DMS153 treated with DMSO at 0.1 percent for 48 hours (cell line): ENCODE measurements around the gene LSM4.

Experiments
- DNase-seq: peaks from one replicate; lab custom pipeline; 2025; ENCODE audit not compliant: unreplicated experiment; lab: John Stamatoyannopoulos, UW

LSM4 gene

DNA sequence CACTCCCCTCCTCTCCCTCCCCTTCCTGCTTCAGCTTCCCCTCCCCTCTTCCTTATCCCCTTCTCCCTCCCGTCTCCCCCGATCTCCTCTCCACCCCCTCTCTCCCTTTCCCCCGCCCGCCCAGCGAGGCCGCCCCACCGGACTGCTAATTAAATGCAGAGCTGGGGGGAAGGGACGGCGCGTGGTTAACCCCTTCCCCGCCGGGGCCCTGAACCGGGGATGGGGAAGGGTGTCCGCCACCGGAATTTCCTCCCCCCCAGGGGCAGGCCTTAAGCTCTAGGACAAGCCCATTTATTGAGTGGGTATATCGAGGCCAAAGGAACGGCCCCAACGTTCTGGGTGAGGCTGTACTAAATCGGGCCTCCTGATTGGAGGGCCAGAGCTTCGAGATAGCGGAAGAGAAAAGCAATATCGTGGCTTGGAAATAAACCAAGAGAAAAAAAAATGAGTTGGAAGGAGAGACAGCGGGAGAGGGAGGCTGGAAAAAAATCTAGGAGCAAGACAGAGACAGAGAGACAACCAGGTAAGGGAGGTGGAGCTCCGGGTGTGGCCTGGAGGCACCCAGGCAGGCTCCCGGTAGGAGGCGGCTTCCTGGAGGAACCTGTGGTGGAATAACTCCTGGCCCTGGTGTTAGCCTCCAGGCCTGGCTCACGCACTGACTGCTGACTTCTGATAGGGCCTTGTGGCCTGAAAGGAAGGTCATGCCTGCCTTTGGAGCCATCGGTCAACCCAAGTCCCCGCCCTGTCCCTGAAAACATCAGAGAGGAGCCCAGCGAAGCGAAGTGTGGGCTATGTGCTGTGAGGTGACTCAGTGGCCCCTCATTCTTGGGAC, 29.9 kb downstream of the LSM4 start:
- DNase-seq: no peak

DNA sequence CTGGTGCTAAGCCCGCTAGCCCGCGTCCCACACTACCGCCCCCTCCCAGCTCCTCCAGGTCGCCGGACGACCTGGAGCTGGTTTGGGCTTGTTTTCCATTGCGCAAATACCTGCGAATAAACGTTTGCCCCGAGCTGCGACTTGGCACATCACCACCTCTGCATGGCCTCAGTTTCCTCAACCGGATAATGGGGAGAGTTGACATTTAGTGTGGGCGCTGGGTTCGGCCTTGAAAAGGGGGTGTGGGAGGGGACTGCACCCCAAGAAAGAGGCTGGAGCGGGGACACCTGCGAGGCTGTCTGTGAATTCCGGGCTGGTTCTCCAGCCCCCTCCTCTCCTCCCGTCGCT, 30.4 kb downstream of the LSM4 start:
- DNase-seq: no peak

DNA sequence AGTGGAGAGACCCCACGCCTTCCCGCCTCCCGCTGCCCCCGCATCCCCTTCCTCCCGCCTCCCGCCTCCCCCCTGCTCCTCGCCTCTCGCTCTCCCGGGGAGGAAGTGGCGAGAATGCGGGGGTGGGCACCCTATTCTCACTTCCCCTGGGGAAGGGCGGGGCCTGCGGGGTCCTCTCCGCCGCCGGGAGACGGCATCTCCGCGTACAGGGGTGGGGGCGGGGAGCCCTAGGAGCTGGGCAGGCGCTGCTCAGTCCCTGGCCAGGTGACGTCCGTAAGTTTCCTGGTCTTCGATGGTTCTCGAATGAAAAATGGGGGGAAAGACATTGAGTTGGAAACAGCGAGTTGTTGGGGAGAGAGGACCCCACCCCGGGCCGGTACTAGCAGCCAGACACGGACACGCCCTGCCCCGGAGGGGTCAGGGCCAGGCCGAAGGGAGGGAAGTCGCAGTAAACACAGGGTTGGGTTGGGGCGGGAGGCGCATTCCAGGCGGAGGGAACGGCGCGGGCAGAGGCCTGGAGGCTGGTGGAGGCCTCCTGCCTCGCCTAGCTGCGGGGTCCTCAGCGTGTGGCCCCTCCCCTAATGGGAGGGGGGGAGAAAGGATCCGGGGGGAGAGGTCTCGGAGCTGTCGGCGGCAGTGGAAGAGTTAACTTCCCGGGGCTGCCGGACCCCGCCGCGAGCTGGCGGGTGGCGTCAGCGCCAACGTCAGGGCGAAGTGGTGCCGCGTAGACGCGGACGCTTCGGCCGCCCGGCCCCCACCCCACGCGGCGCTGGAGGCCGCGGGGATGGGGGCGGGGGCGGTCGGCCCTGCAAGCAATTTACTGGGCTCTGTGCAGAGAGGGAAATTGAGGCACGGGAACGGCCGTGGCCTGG, 31.1 kb downstream of the LSM4 start:
- DNase-seq: peak; percentile 20

DNA sequence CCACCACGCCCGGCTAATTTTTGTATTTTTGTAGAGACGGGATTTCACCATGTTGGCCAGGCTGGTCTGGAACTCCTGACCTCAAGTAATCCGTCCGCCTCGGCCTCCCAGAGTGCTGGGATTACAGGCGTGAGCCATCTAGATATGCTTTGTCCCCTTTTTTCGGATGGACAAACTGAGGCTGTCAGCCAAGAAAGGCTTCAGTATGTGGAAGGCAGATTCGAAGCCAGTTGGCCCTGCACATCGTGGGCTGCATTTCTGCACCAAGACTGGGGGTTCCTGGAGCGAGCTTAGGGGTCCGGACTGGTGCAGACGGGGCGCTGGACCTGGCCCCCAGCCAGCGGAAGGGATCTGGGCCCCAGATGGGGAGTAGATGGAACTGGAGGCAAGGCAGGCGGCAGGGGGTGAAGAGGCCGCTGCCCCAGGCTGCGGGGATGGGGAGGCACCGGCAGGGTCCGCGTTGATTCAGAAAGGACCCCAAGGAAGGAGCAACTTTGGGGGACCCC, 31.8 kb downstream of the LSM4 start:
- no peak for DNase-seq

DNA sequence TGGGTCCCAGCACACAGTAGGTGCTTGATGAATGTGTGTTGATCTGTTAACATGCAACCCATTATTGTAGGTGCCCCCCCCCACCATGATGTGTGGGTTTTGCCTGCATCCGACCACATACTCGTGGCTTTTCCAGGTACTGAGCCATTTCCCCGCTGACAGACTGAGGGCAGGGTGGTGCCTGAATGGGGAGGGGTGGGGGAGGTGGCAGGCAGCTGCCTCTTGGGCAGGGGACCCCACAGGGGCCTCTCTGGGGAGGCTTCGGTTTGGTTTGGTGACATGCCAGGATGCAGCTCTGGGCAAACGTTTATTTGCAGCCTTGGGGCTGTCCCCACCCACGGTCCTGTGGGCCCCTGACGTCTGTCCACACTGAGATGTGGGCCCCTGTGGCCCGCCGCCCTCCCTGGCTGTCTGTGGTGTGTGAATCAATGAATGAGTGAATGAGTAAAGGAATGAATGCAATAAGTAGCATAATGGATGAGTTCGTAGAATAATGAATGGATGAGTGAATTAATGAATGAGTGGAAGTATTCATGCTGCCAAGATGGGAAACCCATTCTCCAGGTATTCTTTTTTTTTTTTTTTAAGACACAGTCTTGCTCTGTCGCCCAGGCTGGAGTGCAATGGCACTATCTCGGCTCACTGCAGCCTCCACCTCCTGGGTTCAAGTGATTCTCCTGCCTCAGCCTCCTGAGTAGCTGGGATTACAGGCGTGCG, 32.4 kb downstream of the LSM4 start:
- DNase-seq: no peak

DNA sequence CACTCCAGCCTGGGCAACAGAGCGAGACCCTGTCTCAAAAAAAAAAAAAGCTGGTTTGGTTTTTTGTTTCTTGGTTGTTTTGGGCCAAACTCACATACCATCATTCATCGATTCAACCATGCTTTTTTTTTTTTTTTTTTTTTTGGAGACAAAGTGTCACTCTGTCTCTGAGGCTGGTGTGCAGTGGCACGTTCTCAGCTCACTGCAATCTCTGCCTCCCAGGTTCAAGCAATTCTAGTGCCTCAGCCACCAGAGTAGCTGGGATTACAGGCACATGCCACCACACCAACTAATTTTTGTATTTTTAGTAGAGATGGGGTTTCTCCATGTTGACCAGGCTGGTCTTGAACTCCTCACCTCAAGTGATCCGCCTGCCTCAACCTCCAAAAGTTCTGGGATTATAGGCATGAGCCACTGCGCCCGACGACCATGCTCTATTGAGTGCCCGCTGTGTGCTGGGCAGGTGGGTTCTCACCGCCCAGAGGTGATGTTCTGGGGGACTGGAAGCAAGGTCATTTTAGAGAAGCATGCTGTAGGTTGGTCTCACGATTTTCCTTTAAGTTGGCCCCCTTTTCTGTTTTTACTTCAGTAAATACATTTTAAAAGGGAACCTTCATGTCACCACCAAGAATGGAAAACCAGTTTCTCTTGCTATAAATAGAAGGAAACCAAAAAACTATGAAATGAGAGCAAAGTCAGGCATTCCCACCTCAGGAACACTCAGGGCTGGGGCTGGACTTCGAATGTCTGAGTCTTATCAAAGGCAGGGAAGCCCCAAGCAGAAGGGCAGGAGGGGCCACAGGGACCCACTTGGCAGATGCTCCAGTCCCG, 33.2 kb downstream of the LSM4 start:
- DNase-seq: no peak

DNA sequence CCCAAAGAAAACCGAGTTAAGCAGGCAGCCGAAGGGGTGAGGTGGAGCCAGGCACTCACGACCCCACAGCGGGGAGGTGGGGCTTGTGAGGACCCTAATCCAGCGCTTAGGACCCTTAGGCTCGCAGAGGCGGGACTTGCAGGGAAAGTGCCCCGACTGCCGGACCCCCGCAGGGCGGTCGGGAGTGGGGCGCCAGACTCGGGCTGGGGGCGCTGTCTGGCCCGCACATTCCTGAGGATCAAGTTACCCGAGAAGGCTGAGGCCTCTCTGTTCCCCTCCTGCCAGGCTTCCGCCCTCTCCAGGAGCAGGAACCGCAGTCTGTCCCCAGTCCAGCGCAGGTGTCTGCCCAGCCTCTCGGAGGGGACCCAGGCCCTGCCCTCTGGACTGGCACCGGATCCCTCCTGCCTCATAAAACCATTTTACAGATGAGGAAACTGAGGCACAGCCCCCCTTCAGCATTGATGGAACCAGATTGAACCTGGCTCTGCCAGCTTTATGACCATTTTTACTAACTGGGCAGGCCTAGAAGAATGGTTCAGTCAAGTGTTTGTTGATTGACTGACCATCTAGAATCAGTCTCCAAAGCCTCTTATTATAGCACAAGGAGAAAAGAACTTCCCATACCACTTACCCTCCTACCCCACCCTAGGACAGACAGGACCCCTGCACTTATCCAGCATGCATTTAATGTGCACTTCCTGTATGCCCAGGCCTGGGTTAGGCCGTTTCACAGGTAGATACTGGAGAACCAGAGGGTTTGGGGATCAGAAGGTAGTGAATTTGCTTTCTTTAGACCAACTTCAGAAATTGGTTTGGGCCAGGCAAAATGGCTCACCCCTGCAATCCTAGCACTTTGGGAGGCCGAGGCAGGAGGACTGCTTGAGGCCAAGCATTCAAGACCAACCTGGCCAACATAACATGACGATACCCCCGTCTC, 34.8 kb downstream of the LSM4 start:
- no peak for DNase-seq

DNA sequence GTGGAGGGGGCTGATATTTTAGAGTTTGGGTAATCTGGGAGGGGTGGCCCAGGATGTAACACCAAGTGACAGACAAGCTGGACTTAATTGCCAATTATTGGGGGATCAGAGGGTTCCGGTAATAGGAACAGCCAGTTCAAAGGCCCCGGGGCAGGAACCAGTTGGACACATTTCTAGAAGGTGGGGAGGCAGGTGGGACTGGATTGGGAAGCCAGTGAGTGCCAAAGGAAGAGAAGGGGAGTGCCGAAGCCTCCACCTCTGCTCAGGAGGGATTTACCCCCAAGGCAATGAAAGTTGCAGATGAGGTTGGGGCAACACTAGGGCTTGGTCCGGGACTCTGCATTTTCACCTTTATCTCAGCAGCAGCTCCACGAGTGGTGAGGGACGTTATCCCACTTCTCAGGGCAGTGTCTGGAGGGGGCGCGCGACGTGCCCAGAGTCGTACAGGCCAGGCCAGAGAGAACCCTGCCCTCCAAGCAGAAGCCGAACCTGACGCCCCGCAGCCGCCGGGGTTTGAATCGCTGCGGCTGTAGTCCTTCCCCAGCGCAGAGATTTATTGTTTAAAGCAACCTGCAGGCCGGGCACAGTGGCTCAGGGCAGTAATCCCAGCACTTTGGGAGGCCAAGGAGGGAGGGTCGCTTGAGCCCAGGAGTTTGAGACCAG, 35.8 kb downstream of the LSM4 start:
- no peak for DNase-seq

DNA sequence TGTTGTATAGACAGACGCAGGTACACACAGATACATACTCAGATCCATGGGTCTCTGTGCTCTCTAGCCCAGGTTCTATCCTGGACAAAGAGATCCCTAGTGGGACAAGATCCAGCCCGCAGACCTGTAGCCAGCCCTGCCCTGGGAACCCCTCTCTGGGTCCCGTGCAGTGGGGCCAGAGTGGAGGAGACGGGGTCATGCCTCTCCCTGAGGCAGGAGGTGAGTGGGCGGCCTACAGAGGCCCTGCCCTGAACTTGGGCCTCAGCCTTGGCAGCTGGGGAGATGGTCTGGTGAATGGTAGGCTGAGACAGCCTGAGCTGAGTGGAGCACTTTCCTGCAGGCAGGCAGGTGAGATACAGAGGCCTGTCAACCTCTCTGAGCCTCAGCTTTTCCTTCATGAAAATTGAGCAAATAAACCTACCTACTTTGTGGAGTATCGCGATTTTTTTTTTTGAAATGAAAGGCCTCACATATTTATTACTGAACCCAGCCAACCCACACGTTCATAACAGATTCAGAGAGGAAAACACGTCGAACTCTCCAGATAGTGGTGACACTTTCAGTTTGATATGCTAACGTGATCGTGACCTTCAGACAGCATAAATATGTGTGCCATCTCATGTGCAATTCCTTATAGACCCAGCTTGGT, 38.0 kb downstream of the LSM4 start:
- no peak for DNase-seq

DNA sequence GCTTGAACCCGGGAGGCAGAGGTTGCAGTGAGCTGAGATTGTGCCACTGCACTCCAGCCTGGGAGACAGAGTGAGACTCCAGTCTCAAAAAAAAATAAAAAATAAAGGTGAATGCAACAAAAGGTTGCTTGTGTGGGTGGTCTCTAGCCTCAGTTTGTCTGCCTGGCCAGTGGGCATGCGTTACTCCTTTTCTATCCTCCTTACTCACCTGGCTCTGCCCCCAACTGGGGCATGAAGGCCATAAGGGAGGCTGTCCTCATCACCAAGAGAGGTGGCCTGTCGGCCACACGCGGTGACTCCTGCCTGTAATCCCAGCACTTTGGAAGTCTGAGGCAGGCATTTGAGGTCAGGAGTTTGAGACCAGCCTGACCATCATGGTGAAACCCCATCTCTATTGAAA, 39.5 kb downstream of the LSM4 start:
- no peak for DNase-seq

DNA sequence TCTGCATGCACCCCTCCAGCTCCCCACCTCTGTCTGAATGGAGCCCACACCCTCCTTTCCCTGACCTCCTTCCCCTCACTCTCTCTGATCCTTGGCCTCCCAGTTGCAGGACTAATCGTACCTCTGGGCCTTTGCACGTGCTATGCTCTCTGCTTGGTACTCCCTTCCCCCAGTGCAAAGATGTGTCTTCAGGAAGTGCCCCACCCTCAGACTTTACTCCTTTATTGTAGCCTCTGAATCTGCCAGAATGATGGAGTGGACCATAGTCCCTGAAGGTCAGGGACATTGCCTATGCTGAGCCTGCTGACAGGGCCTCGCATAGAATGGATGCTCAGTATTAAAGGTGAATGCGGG, 40.1 kb downstream of the LSM4 start:
- no peak for DNase-seq

DNA sequence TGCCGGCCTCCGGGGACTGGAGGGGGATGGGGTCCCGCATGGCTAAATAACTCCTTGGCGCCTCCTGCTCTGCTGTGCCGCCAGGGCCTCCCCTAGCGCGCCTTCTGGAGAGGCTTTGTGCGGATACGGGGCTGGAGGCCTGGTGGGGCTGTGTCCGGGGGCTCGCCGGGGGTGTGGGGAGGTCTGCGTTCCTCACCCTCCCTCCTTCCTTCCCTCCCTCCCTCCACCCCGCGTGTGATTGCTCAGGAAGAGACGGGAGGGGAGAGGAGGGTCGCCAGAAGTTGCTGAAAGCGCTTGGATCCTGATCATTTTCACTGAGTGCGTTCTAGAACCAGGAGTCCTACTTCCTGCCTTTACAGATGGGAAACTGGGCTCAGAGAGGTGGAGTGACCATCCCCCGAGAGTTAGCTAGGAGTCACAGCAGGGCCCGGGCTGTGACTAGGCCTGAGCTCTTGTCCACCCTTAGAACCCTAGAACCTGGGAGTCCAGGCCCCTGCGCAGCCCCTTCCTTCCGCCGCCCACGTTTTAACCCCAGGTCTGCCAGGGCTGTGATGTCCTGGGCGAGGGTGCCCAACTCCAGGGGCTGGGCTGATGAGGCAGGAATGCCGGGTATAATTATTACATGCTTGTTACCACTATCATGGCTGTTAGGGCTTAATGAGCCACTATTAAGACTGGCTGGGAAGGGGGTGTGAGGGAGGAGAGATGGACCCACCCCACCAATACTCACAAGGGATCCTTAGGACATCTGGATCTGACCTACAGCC, 40.7 kb downstream of the LSM4 start:
- peak; percentile 82 for DNase-seq

DNA sequence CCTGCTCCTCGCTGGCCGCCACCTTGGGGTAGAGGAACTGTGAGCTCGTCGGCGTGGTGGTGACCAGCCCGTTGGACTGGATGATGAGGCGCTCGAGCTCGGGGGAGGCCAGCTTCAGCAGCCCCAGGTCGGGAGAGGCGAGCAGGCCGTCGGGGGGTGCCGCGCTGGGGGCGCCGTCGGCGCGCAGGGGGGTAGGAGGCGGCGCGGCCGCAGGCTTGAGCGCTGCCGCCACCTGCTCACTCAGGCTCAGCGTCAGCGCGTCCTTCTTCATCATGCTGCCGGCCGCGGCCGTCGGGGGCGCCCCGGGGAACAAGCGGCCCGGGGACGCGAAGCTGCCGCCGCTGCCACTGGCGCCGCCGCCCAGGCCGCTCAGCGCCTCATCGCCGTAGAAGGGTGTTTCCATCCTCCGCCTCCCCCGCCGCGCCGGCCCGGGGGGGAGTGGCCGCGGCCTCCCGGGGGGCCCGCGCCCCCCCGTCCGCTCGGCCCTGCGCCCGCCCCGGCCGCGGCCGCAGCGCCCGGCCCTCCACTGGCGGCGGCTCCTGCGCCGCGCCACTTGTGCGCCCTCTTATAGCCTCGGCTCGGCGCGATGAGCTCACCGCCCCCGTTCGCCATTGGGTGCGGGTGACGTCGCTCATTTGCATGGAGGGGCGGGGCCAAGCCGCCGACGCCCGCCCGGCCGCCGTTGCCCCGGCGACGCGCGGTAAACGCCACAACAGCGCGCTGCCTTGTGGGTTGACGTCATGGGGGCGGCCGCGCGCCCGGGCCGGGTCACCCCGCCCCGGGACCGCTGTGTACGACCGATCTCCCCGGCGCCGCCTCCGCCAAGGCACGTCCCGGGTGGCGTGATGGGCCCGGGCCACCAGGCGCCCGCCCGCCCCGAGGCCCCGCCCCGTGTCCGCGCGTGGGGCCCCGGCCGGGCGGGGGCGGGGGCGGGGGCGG, 41.5 kb downstream of the LSM4 start, which contains the start of gene JUND:
JUND (minus strand) TSS at position 541 of the 939 bp plus-strand sequence; CDS start at position 403, 138 bp downstream.
- peak; percentile 90 for DNase-seq

DNA sequence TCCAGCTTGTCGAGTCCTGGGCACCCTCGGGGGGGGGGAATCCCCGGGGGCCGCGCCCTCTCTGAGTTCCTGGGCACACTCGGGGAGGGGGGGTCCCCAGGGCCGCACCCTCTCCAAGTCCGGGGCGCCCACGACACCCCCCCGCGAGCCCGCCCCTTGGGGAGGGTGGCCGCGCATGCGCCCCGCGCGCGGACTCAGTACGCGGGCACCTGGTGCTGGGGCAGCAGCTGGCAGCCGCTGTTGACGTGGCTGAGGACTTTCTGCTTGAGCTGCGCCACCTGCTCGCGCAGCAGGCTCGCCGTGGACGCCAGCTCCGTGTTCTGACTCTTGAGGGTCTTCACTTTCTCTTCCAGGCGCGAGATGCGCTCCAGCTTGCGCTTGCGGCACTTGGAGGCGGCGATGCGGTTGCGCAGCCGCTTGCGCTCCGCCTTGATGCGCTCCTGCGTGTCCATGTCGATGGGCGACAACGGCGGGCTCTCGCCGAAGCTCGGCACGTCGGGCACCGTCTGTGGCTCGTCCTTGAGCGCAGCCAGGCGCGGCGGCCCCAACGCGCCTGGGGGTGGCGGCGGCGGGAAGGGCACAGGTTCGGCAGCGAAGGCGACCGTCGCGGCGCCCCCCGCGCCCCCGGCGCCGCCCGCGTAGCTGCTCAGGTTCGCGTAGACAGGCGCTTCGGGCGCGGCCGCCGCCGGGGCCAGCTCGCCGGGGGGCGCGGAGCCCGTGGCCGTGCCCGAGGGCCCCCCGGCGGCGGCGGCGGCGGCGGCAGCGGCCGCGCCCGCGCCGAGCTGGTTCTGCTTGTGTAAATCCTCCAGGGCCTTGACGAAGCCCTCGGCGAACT, 42.4 kb downstream of the LSM4 start:
- DNase-seq: peak; percentile 35

DNA sequence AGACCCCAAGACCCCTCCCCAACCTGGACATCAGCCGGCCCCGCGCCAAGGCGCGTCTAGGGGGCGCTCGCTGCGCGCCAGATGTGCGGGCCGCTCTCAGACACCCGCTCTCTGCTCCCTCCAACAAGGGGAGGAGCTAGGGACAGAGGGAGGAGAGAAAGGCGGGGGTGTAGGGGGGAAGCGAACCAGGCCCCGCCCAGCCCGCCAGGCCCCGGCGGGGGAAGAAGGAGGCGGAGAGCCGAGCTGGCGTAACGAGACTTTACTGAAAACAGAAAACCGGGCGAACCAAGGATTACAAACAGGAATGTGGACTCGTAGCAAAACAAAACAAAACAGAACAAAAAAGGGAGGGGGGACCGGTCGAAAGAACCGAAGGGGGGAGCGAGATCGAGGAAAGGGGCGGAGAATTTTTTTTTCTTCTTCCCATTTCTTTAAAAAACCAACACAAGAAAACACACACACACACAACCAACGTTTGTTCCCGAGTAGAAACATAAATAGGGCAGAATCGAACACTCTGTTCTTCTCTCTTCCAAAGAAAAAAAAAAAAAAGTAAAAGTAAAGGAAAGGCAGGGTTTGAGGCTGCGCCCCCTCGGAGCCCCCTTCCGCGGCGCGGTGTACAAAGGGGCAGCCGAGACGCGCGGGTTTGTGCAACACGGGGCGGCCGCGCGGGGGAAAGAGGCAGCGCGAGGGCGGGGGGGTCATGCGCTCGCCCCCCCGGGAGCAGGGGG, 43.2 kb downstream of the LSM4 start:
- DNase-seq: peak; percentile 82
